Measurements from ENCODE around the gene SCARF1.

SCARF1 gene

GRCh38 chr17:1639549-1640180 lies 5.9 kb downstream of the SCARF1 start:
- Histone ChIP-seq H3K27ac (no peak overlapping the region), H3K27me3 (ENCODE audit: insufficient read depth, low read depth) (no peaks in the 10 kb centered on the region), H3K4me1 (ENCODE audit: low read depth, poor library complexity, severe bottlenecking) (no peaks in the 10 kb centered on the region), H3K9ac (no peak overlapping the region), H3K4me3 (IDR thresholded peaks at IDR 0.05; ENCODE audit: insufficient read depth, low read depth, low read length) (no peak overlapping the region), H3K36me3 (ENCODE audit: insufficient read depth) (no peaks in the 10 kb centered on the region), H4K20me1 (ENCODE audit: insufficient read depth) (no peaks in the 10 kb centered on the region), H2AFZ (ENCODE audit: low read depth) (no peak overlapping the region), H3K79me2 (ENCODE audit: insufficient read depth, low read depth) (no peaks in the 10 kb centered on the region), H3K4me2 (no peak overlapping the region)
- TF ChIP-seq CTCF (conservative IDR thresholded peaks at IDR 0.05; ENCODE audit: low read depth, low read length): no peak

GRCh38 chr17:1638624-1639300 lies 6.8 kb downstream of the SCARF1 start:
- Histone ChIP-seq H3K9ac (no peak overlapping the region), H3K4me3 (IDR thresholded peaks at IDR 0.05; ENCODE audit: insufficient read depth, low read depth, low read length) (no peak overlapping the region), H2AFZ (ENCODE audit: low read depth) (no peak overlapping the region), H3K79me2 (ENCODE audit: insufficient read depth, low read depth) (no peaks in the 10 kb centered on the region), H3K4me2 (no peak overlapping the region), H4K20me1 (ENCODE audit: insufficient read depth) (no peaks in the 10 kb centered on the region), H3K27ac (no peak overlapping the region), H3K36me3 (ENCODE audit: insufficient read depth) (no peaks in the 10 kb centered on the region), H3K27me3 (ENCODE audit: insufficient read depth, low read depth) (no peaks in the 10 kb centered on the region), H3K4me1 (ENCODE audit: low read depth, poor library complexity, severe bottlenecking) (no peaks in the 10 kb centered on the region)
- no peak for TF ChIP-seq CTCF (conservative IDR thresholded peaks at IDR 0.05; ENCODE audit: low read depth, low read length)

- no peak overlapping the region for H3K4me2 ChIP-seq
- H3K79me2 ChIP-seq (ENCODE audit: insufficient read depth, low read depth): no peaks in the 10 kb centered on the region
- H3K9ac ChIP-seq: no peak overlapping the region
- no peak overlapping the region for H3K4me3 ChIP-seq (IDR thresholded peaks at IDR 0.05; ENCODE audit: insufficient read depth, low read depth, low read length)
- no peak for TF ChIP-seq CTCF (conservative IDR thresholded peaks at IDR 0.05; ENCODE audit: low read depth, low read length)
- H3K36me3 ChIP-seq (ENCODE audit: insufficient read depth): no peaks in the 10 kb centered on the region
- no peak overlapping the region for H3K27ac ChIP-seq
- H4K20me1 ChIP-seq (ENCODE audit: insufficient read depth): no peaks in the 10 kb centered on the region
- no peaks in the 10 kb centered on the region for H3K4me1 ChIP-seq (ENCODE audit: low read depth, poor library complexity, severe bottlenecking)
- no peaks in the 10 kb centered on the region for H3K27me3 ChIP-seq (ENCODE audit: insufficient read depth, low read depth)
- H2AFZ ChIP-seq (ENCODE audit: low read depth): no peak overlapping the region
Observed at GRCh38 chr17:1638171-1638590, 7.4 kb downstream of the SCARF1 start.

- Histone ChIP-seq H3K4me3 (IDR thresholded peaks at IDR 0.05; ENCODE audit: insufficient read depth, low read depth, low read length) (no peak overlapping the region), H4K20me1 (ENCODE audit: insufficient read depth) (no peaks in the 10 kb centered on the region), H3K36me3 (ENCODE audit: insufficient read depth) (no peaks in the 10 kb centered on the region), H3K27me3 (ENCODE audit: insufficient read depth, low read depth) (no peaks in the 10 kb centered on the region), H3K27ac (no peak overlapping the region), H3K4me1 (ENCODE audit: low read depth, poor library complexity, severe bottlenecking) (peaks cover 5% of the 10 kb centered on the region), H2AFZ (ENCODE audit: low read depth) (no peak overlapping the region), H3K79me2 (ENCODE audit: insufficient read depth, low read depth) (no peaks in the 10 kb centered on the region), H3K9ac (no peak overlapping the region), H3K4me2 (no peak overlapping the region)
- TF ChIP-seq CTCF (conservative IDR thresholded peaks at IDR 0.05; ENCODE audit: low read depth, low read length): no peak
Observed at GRCh38 chr17:1636732-1637285, 8.7 kb downstream of the SCARF1 start.

Data from KMS-11 (cell line).